Glutamatergic neuron (in vitro differentiated cells): ENCODE measurements around the gene HSPA1A. TPM values are rescaled to one million over a fixed set of nuclear protein-coding genes. Genes with fewer than 3 reads are reported as not detected.
"Not testable (repeated sequence)": the region's sequence is repeated elsewhere in the genome, so short reads cannot be mapped to it uniquely, and the experiment has no call there.

Source experiments
- DNase-seq: peaks from one replicate; pipeline ENCODE4 v3.0.0; 2022
- H3K27ac Mint-ChIP-seq: one replicate; pipeline ENCODE4 v1.8.0; 2020; ENCODE audit warnings: mild to moderate bottlenecking, mixed read lengths, inconsistent platforms; ENCODE audit not compliant: unreplicated experiment
- H3K27me3 Mint-ChIP-seq: one replicate; pipeline ENCODE4 v1.8.0; 2020; ENCODE audit warnings: mild to moderate bottlenecking, moderate library complexity, mixed read lengths, inconsistent platforms; ENCODE audit not compliant: unreplicated experiment
- H3K36me3 Mint-ChIP-seq: one replicate; pipeline ENCODE4 v1.8.0; 2020; ENCODE audit warnings: mild to moderate bottlenecking, mixed read lengths, inconsistent platforms; ENCODE audit not compliant: unreplicated experiment
- H3K4me1 Mint-ChIP-seq: one replicate; pipeline ENCODE4 v1.8.0; 2020; ENCODE audit warnings: mild to moderate bottlenecking, low read depth, mixed read lengths, inconsistent platforms; ENCODE audit not compliant: unreplicated experiment
- H3K4me3 Mint-ChIP-seq: one replicate; pipeline ENCODE4 v1.8.0; 2020; ENCODE audit warnings: mild to moderate bottlenecking, mixed read lengths, inconsistent platforms; ENCODE audit not compliant: unreplicated experiment
- H3K9me3 Mint-ChIP-seq: one replicate; pipeline ENCODE4 v1.8.0; 2020; ENCODE audit warnings: mild to moderate bottlenecking, moderate library complexity, mixed read lengths, inconsistent platforms; ENCODE audit not compliant: unreplicated experiment
- total RNA-seq: library from RNA; stranded (reverse); fragmentation: NEBNext Ultra II Directional; extraction: Animal tissue kit (Norgen Biotek cat#: 25700); gene quantifications from one replicate; pipeline ENCODE4 v1.2.1, GENCODE V29; 2021; ENCODE audit not compliant: unreplicated experiment
- TF ChIP-seq, protein P1 (sequence below): fragments of 200-600 bp; sonication (generic); IDR thresholded peaks from one replicate; pipeline ENCODE4 v1.5.0; 2021; ENCODE audit not compliant: partially characterized antibody, unreplicated experiment

Gene HSPA1A
- total RNA-seq, 1 donor from 2014 or later, result 54.3 TPM

DNA sequence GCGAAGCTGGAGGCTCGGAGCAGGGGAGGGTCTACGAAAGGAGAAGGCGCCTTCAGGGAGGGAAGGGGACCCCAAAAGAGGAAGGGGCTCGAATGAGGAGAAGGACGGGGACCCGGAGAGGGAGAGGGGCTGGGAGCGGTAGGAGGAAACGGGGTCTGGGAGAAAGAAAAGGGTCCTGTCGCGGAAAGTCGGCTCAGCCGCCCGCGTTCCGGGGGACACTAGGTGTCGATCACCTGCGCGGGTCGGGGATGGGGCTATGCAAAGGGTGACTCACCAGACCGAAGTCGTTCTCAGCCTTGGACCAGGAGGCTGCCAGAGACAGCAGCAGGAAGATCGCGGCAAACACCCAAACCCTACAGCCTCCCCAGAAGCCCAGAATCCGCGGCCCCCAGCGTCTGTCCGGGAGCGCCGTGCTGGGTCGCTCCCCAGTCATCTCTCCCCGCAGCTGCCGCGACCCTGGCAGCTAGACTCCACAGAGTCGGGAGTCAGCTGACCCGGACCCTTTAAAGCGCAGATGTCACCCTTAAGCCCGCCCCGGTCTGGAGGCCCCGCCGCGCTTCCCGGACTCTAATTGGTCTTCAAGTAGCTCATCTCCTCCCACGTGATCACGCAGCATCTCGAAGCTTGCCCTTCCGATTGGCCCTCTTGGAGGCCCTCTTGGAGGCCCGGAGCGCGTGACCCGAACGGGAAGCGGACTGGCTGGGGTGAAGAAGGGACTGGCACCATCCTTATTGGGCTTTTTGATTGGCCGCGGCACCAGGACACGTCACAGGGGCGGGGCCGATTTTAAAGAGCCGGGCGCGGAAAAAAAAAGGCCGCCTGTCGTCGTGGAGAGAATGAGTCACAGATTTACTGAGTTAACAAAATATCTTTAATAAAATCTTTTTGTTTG is 47.2 kb downstream of the HSPA1A start, which contains the start of gene NEU1:
TSS of gene NEU1 (minus strand) at position 478 of the 892 bp plus-strand sequence. CDS start at position 433, 45 bp downstream.
- Mint-ChIP-seq H3K4me1 (peaks cover 2% of the 10 kb centered on the region), H3K4me3 (peak within 1 kb of the TSS; percentile 97), H3K36me3 (no peaks in the 10 kb centered on the region), H3K27ac (peak within 1 kb of the TSS; percentile 96), H3K9me3 (peaks cover 2% of the 10 kb centered on the region), H3K27me3 (peaks cover 9% of the 10 kb centered on the region)
- TF ChIP-seq, protein P1, sequence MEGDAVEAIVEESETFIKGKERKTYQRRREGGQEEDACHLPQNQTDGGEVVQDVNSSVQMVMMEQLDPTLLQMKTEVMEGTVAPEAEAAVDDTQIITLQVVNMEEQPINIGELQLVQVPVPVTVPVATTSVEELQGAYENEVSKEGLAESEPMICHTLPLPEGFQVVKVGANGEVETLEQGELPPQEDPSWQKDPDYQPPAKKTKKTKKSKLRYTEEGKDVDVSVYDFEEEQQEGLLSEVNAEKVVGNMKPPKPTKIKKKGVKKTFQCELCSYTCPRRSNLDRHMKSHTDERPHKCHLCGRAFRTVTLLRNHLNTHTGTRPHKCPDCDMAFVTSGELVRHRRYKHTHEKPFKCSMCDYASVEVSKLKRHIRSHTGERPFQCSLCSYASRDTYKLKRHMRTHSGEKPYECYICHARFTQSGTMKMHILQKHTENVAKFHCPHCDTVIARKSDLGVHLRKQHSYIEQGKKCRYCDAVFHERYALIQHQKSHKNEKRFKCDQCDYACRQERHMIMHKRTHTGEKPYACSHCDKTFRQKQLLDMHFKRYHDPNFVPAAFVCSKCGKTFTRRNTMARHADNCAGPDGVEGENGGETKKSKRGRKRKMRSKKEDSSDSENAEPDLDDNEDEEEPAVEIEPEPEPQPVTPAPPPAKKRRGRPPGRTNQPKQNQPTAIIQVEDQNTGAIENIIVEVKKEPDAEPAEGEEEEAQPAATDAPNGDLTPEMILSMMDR, result no peak
- peak; percentile 96 for DNase-seq

GRCh38 chr6:31864123-31864562 is 48.8 kb downstream of the HSPA1A start:
- Mint-ChIP-seq H3K27ac (peak overlapping the region; percentile 96), H3K4me3 (peak overlapping the region; percentile 97)
- not testable (repeated sequence) for H3K9me3 Mint-ChIP-seq, DNase-seq, H3K36me3 Mint-ChIP-seq, H3K27me3 Mint-ChIP-seq, H3K4me1 Mint-ChIP-seq

DNA sequence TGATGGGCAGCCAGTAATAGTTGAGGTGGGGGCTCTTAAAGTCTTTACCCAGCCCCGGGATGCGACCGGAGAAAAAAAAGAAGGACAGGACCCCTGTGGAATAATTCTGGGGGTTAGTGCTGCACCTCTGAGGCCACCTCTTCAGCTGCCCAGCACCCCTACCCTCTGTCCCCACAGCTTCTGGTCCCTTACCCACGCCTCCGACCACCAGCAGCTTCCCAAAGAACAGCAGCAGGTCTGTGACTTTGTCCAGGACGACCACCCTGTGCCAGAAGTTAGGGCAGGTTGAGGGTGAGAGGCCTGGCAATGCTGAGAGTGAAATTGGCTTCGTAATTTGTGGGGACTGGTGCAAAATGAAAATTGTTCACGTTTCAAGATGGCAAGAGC is 49.5 kb downstream of the HSPA1A start:
- peak overlapping the region; percentile 59 for H3K4me3 Mint-ChIP-seq
- H3K27ac Mint-ChIP-seq, result peak overlapping the region; percentile 29

DNA sequence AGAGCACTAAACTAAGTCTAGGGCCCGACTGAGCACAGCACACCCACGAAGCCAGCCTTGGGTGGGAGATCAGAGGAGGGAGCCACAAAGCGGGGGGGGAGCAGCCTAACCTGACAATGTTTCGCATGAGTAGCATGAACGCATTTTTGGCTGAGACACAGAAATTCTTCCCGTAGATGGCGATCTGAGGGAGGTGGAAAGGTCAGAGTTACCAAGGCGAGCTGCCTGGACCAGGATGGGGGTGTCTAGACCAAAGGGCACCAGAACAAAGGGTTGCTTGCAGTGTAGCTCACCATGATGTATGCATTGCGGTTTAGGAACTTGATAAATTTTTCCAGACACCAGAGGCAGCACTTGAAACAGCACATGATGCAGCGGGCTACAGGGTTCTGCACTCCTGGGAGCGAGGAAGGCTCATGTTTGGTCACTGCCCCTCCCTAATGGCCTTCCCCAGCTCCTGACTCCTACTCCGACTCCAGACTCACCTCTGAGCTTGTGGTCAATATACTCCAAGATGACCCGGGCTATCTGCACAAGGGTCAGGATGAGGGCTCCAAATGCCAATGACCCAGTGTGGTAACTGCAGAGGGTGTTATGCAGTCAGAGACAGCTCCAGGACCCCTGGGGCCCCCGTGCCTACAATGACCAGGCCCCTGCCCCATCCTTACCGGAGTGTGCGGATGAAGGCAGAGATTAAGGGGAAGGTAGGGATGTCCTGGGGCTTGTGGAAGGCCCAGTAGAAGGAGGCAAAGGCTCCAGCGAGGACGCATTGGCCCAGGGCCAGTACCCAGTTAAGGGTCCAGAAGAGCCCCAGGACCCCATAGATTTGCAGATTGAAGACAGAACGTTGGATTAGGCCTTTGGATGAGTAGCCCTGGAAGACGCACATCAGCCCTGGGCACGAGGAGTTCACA is 50.1 kb downstream of the HSPA1A start:
- Mint-ChIP-seq H3K4me1 (peaks cover 2% of the 10 kb centered on the region), H3K27me3 (peaks cover 7% of the 10 kb centered on the region), H3K9me3 (peaks cover 2% of the 10 kb centered on the region), H3K4me3 (peak overlapping the region; percentile 59), H3K27ac (peak overlapping the region; percentile 29), H3K36me3 (no peaks in the 10 kb centered on the region)
- TF ChIP-seq, protein P1, result no peak
- no peak for DNase-seq

More for the DNA sequence above, 49.5 kb downstream of the HSPA1A start:
- H3K27me3 Mint-ChIP-seq, result peaks cover 7% of the 10 kb centered on the region
- peaks cover 2% of the 10 kb centered on the region for H3K4me1 Mint-ChIP-seq
- no peak for DNase-seq
- TF ChIP-seq, protein P1, result no peak
- H3K9me3 Mint-ChIP-seq, result peaks cover 2% of the 10 kb centered on the region
- no peaks in the 10 kb centered on the region for H3K36me3 Mint-ChIP-seq

Other genes with a start within 250 kb of the HSPA1A start
- not detected for gene LTA, start 243.3 kb upstream of the HSPA1A start, total RNA-seq
- not detected for gene TNF, start 240.0 kb upstream of the HSPA1A start, total RNA-seq
- gene LTB, start 233.1 kb upstream of the HSPA1A start, total RNA-seq, result not detected
- not detected for gene LST1, start 229.3 kb upstream of the HSPA1A start, total RNA-seq
- gene NCR3, start 222.5 kb upstream of the HSPA1A start, total RNA-seq, result not detected
- not detected for gene AIF1, start 200.3 kb upstream of the HSPA1A start, total RNA-seq
- 303 TPM for gene PRRC2A, start 194.8 kb upstream of the HSPA1A start, total RNA-seq
- 804 TPM for gene BAG6, start 162.9 kb upstream of the HSPA1A start, total RNA-seq
- 1.5 TPM for gene APOM, start 159.6 kb upstream of the HSPA1A start, total RNA-seq
- gene C6orf47, start 154.8 kb upstream of the HSPA1A start, total RNA-seq, result 28.8 TPM
- 30.1 TPM for gene GPANK1, start 150.5 kb upstream of the HSPA1A start, total RNA-seq
- 214 TPM for gene CSNK2B, start 149.5 kb upstream of the HSPA1A start, total RNA-seq
- gene LY6G5B, start 145.6 kb upstream of the HSPA1A start, total RNA-seq, result 43.1 TPM
- 13.8 TPM for gene LY6G5C, start 134.5 kb upstream of the HSPA1A start, total RNA-seq
- gene ABHD16A, start 112.2 kb upstream of the HSPA1A start, total RNA-seq, result 120 TPM
- not detected for gene LY6G6F, start 108.7 kb upstream of the HSPA1A start, total RNA-seq
- gene LY6G6D, start 100.2 kb upstream of the HSPA1A start, total RNA-seq, result not detected
- 1.8 TPM for gene LY6G6C, start 93.8 kb upstream of the HSPA1A start, total RNA-seq
- not detected for gene MPIG6B, start 92.2 kb upstream of the HSPA1A start, total RNA-seq
- 266 TPM for gene DDAH2, start 86.2 kb upstream of the HSPA1A start, total RNA-seq
- gene CLIC1, start 79.0 kb upstream of the HSPA1A start, total RNA-seq, result 310 TPM
- gene MSH5, start 75.5 kb upstream of the HSPA1A start, total RNA-seq, result 25.7 TPM
- 3.7 TPM for gene SAPCD1, start 52.9 kb upstream of the HSPA1A start, total RNA-seq
- gene VWA7, start 38.2 kb upstream of the HSPA1A start, total RNA-seq, result 3.2 TPM
- 204 TPM for gene VARS1, start 19.8 kb upstream of the HSPA1A start, total RNA-seq
- gene LSM2, start 8.6 kb upstream of the HSPA1A start, total RNA-seq, result 68.2 TPM
- gene HSPA1L, start 260 bp upstream of the HSPA1A start, total RNA-seq, result 2.5 TPM
- gene HSPA1B, start 12.2 kb downstream of the HSPA1A start, total RNA-seq, result 93.9 TPM
- 40.2 TPM for gene NEU1, start 47.3 kb downstream of the HSPA1A start, total RNA-seq
- gene SLC44A4, start 63.5 kb downstream of the HSPA1A start, total RNA-seq, result not detected
- gene EHMT2, start 82.2 kb downstream of the HSPA1A start, total RNA-seq, result 113 TPM
- gene ZBTB12, start 86.5 kb downstream of the HSPA1A start, total RNA-seq, result 16.2 TPM
- gene C2, start 112.2 kb downstream of the HSPA1A start, total RNA-seq, result not detected
- gene CFB, start 130.6 kb downstream of the HSPA1A start, total RNA-seq, result not detected
- 52.7 TPM for gene NELFE, start 143.4 kb downstream of the HSPA1A start, total RNA-seq
- 109 TPM for gene SKIC2, start 143.6 kb downstream of the HSPA1A start, total RNA-seq
- gene DXO, start 156.6 kb downstream of the HSPA1A start, total RNA-seq, result 23.8 TPM
- 9.3 TPM for gene C4A, start 166.5 kb downstream of the HSPA1A start, total RNA-seq
- gene C4B, start 199.3 kb downstream of the HSPA1A start, total RNA-seq, result 6.4 TPM
- gene CYP21A2, start 222.9 kb downstream of the HSPA1A start, total RNA-seq, result 0.64 TPM